Subcutaneous abdominal adipose tissue (tissue), 5 donors: ENCODE measurements around the gene SNRPA.

ENCODE experiments used
- H3K27ac ChIP-seq: one replicate; pipeline ENCODE4 v1.7.0; 2013; ENCODE audit warnings: low read depth, mild to moderate bottlenecking, inconsistent platforms, low read length, moderate library complexity
- H3K27me3 ChIP-seq, 5 donors: one replicate each; pipeline ENCODE4 v1.7.0; 2013; ENCODE audit warnings: low read length in 5 of 5, inconsistent platforms in 1 of 5; ENCODE audit not compliant: control insufficient read depth in 5 of 5, insufficient read depth in 4 of 5
- H3K36me3 ChIP-seq, 5 donors: one replicate each; pipeline ENCODE4 v1.7.0; 2013; ENCODE audit warnings: low read length in 5 of 5; ENCODE audit not compliant: control insufficient read depth in 5 of 5, insufficient read depth in 5 of 5
- H3K4me1 ChIP-seq, 5 donors: one replicate each; pipeline ENCODE4 v1.7.0; 2013; ENCODE audit warnings: low read length in 5 of 5, mild to moderate bottlenecking in 3 of 5, moderate library complexity in 1 of 5; ENCODE audit not compliant: control insufficient read depth in 5 of 5, insufficient read depth in 5 of 5
- H3K4me3 ChIP-seq, 5 donors: one replicate each; pipeline ENCODE4 v1.7.0; 2013; ENCODE audit warnings: low read length in 5 of 5, low read depth in 1 of 5
- H3K9ac ChIP-seq, 5 donors: one replicate each; pipeline ENCODE4 v1.7.0; 2013; ENCODE audit warnings: low read length in 5 of 5, mild to moderate bottlenecking in 4 of 5, moderate library complexity in 3 of 5
- H3K9me3 ChIP-seq, 5 donors: one replicate each; pipeline ENCODE4 v1.7.0; 2013; ENCODE audit warnings: low read length in 5 of 5; ENCODE audit not compliant: control insufficient read depth in 5 of 5
- donor health status: healthy.
- donor health status: healthy.
- donor health status: healthy.
- donor health status: healthy.
- donor health status: healthy.

The SNRPA gene

GRCh38 chr19:40775632-40776022 lies 24.6 kb downstream of the SNRPA start:
- H3K27ac ChIP-seq = no peak overlapping the region
- peaks cover 9 to 22% (median 20%) of the 10 kb centered on the region in 5 donors for H3K4me1 ChIP-seq
- H3K9ac ChIP-seq = no peak overlapping the region
- no peaks in the 10 kb centered on the region for H3K27me3 ChIP-seq
- peaks cover 0 to 3% (median 0%) of the 10 kb centered on the region in 5 donors for H3K36me3 ChIP-seq
- H3K9me3 ChIP-seq = no peaks in the 10 kb centered on the region
- no peak overlapping the region for H3K4me3 ChIP-seq

- peaks cover 9 to 22% (median 20%) of the 10 kb centered on the region in 5 donors for H3K4me1 ChIP-seq
- no peak overlapping the region for H3K27ac ChIP-seq
- no peak overlapping the region for H3K9ac ChIP-seq
- peaks cover 0 to 4% (median 0%) of the 10 kb centered on the region in 5 donors for H3K36me3 ChIP-seq
- no peak overlapping the region for H3K4me3 ChIP-seq
- H3K27me3 ChIP-seq = no peaks in the 10 kb centered on the region
- H3K9me3 ChIP-seq = no peaks in the 10 kb centered on the region
These were observed 25.4 kb downstream of the SNRPA start for GRCh38 chr19:40776364-40776763.

- Histone ChIP-seq H3K27ac (peak overlapping the region; percentile 92), H3K9me3 (no peaks in the 10 kb centered on the region), H3K4me1 (peaks cover 9 to 22% (median 20%) of the 10 kb centered on the region in 5 donors), H3K36me3 (peaks cover 0 to 6% (median 1%) of the 10 kb centered on the region in 5 donors), H3K9ac (peak overlapping the region; percentile 38 to 93 (median 79)), H3K4me3 (peak overlapping the region; percentile 77 to 98 (median 87)), H3K27me3 (no peaks in the 10 kb centered on the region)
These were observed 26.1 kb downstream of the SNRPA start for GRCh38 chr19:40776932-40777644.

- H3K9me3 ChIP-seq = no peaks in the 10 kb centered on the region
- peak overlapping the region; percentile 38 to 93 (median 79) for H3K9ac ChIP-seq
- H3K36me3 ChIP-seq = peaks cover 0 to 9% (median 4%) of the 10 kb centered on the region in 5 donors
- peak overlapping the region; percentile 77 to 98 (median 87) for H3K4me3 ChIP-seq
- peak overlapping the region; percentile 92 for H3K27ac ChIP-seq
- no peaks in the 10 kb centered on the region for H3K27me3 ChIP-seq
- peaks cover 9 to 22% (median 20%) of the 10 kb centered on the region in 5 donors for H3K4me1 ChIP-seq
These were observed 26.6 kb downstream of the SNRPA start for GRCh38 chr19:40777645-40777936.

GRCh38 chr19:40777937-40778705 lies 27.1 kb downstream of the SNRPA start, which contains the start of gene RAB4B:
TSS of gene RAB4B (plus strand) at chr19:40778247. CDS start at chr19:40778376, 129 bp downstream.
- H3K27me3 ChIP-seq = no peaks in the 10 kb centered on the region
- H3K9me3 ChIP-seq = no peaks in the 10 kb centered on the region
- H3K27ac ChIP-seq = peak within 1 kb of the TSS; percentile 92
- H3K4me3 ChIP-seq = peak within 1 kb of the TSS; percentile 77 to 98 (median 87)
- peaks cover 9 to 22% (median 20%) of the 10 kb centered on the region in 5 donors for H3K4me1 ChIP-seq
- peak within 1 kb of the TSS; percentile 47 to 93 (median 79) for H3K9ac ChIP-seq
- peaks cover 0 to 9% (median 4%) of the 10 kb centered on the region in 5 donors for H3K36me3 ChIP-seq

GRCh38 chr19:40778706-40779284 lies 27.8 kb downstream of the SNRPA start:
- Histone ChIP-seq H3K4me3 (peak overlapping the region; percentile 77 to 92 (median 87)), H3K36me3 (peaks cover 0 to 9% (median 4%) of the 10 kb centered on the region in 5 donors), H3K9me3 (no peaks in the 10 kb centered on the region), H3K27ac (peak overlapping the region; percentile 62), H3K9ac (peak overlapping the region in 4 of 5 donors; percentile 26 to 93 (median 73)), H3K4me1 (peaks cover 9 to 22% (median 20%) of the 10 kb centered on the region in 5 donors), H3K27me3 (no peaks in the 10 kb centered on the region)

GRCh38 chr19:40780582-40780981 lies 29.6 kb downstream of the SNRPA start:
- Histone ChIP-seq H3K4me1 (peaks cover 9 to 22% (median 20%) of the 10 kb centered on the region in 5 donors), H3K27me3 (no peaks in the 10 kb centered on the region), H3K9me3 (no peaks in the 10 kb centered on the region), H3K27ac (no peak overlapping the region), H3K9ac (no peak overlapping the region), H3K36me3 (peaks cover 0 to 16% (median 10%) of the 10 kb centered on the region in 5 donors), H3K4me3 (no peak overlapping the region)

- Histone ChIP-seq H3K9me3 (no peaks in the 10 kb centered on the region), H3K27ac (no peak overlapping the region), H3K36me3 (peaks cover 0 to 17% (median 10%) of the 10 kb centered on the region in 5 donors), H3K27me3 (no peaks in the 10 kb centered on the region), H3K4me3 (no peak overlapping the region), H3K9ac (no peak overlapping the region), H3K4me1 (peaks cover 9 to 22% (median 20%) of the 10 kb centered on the region in 5 donors)
These were observed 30.1 kb downstream of the SNRPA start for GRCh38 chr19:40781140-40781539.

GRCh38 chr19:40783711-40784110 lies 32.7 kb downstream of the SNRPA start:
- H3K36me3 ChIP-seq = peaks cover 0 to 33% (median 23%) of the 10 kb centered on the region in 5 donors
- no peak overlapping the region for H3K9ac ChIP-seq
- no peaks in the 10 kb centered on the region for H3K9me3 ChIP-seq
- H3K27me3 ChIP-seq = no peaks in the 10 kb centered on the region
- H3K27ac ChIP-seq = no peak overlapping the region
- H3K4me1 ChIP-seq = peaks cover 3 to 6% (median 6%) of the 10 kb centered on the region in 5 donors
- H3K4me3 ChIP-seq = no peak overlapping the region
